Activated B cell treated with CpG ODN at 0.5 μM for 24 hours (primary cell): ENCODE measurements around the gene BABAM2. TPM values are rescaled to one million over a fixed set of nuclear protein-coding genes. Genes with fewer than 3 reads are reported as not detected.

Source experiments
- ATAC-seq: fragments of 200-7000 bp; cut with Tn5 transposase; one replicate; pipeline ENCODE4 v1.10.0; 2021; ENCODE audit warnings: low read depth, mild to moderate bottlenecking, moderate library complexity
- CTCF ChIA-PET: fragments of 350-600 bp; sonication (Branson Sonifier 250); formaldehyde crosslinking; loops from one replicate; lab custom pipeline; 2021; ENCODE audit warnings: antibody characterized with exemption; lab: Charles Lee
- POLR2A ChIA-PET: fragments of 350-600 bp; sonication (Branson Sonifier 250); formaldehyde crosslinking; loops from one replicate; lab custom pipeline; 2021; ENCODE audit warnings: antibody characterized with exemption; lab: Charles Lee
- DNase-seq: peaks from one replicate; pipeline ENCODE4 v3.0.0; 2022
- H3K27ac Mint-ChIP-seq: one replicate; pipeline ENCODE4 v1.8.0; 2020; ENCODE audit warnings: mixed read lengths
- H3K27me3 Mint-ChIP-seq: one replicate; pipeline ENCODE4 v1.8.0; 2021; ENCODE audit warnings: mixed read lengths
- H3K36me3 Mint-ChIP-seq: one replicate; pipeline ENCODE4 v1.8.0; 2021; ENCODE audit warnings: low read depth, mixed read lengths
- H3K4me1 Mint-ChIP-seq: one replicate; pipeline ENCODE4 v1.8.0; 2021; ENCODE audit warnings: mixed read lengths
- H3K4me3 Mint-ChIP-seq: one replicate; pipeline ENCODE4 v1.8.0; 2020; ENCODE audit warnings: mild to moderate bottlenecking, mixed read lengths
- H3K9me3 Mint-ChIP-seq: one replicate; pipeline ENCODE4 v1.8.0; 2020; ENCODE audit warnings: mixed read lengths
- intact Hi-C: fragments of 100-400 bp; cut with micrococcal nuclease; formaldehyde crosslinking; loops from one replicate; pipeline ENCODE4 v1.15.1; 2024
- total RNA-seq: library from RNA; stranded (reverse); gene quantifications from 2 replicates; pipeline ENCODE4 v1.2.3, GENCODE V29; 2022
- TF ChIP-seq, protein P1 (sequence below): fragments of 200-600 bp; IDR thresholded peaks from one replicate; pipeline ENCODE4 v1.8.0; 2022; ENCODE audit warnings: antibody characterized with exemption, mild to moderate bottlenecking

BABAM2 gene
- total RNA-seq, 1 donor from 2014 or later, result 55.6 TPM

DNA sequence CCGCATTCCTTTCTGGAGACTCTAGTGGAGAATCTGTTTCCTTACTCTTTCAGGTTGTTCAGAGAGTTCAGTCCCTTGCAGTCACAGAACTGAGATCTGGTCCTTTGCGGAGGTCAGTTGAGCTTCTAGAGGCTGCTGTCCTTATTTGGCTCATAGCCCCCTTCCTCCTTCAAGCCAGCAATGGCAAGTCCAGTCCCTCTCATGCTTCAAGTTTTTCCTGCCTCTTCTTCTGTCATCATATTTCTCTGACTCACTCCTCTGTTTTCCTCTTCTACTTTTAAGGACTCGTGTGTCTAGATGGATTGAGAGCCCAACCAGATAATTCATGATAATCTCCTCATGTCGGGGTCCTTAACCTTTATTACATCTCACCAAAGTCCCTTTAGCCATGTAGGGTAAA lies 328.6 kb downstream of the BABAM2 start:
- no peak overlapping the region for H3K27ac Mint-ChIP-seq
- H3K4me3 Mint-ChIP-seq, result no peak overlapping the region
- ATAC-seq (no peak), DNase-seq (no peak)
- intact Hi-C loops, result no loop called here
- H3K27me3 Mint-ChIP-seq, result no peaks in the 10 kb centered on the region
- H3K9me3 Mint-ChIP-seq, result no peaks in the 10 kb centered on the region
- H3K36me3 Mint-ChIP-seq, result peaks cover 3% of the 10 kb centered on the region
- ChIA-PET POLR2A (no interaction called here), CTCF (no interaction called here)
- TF ChIP-seq, protein P1, sequence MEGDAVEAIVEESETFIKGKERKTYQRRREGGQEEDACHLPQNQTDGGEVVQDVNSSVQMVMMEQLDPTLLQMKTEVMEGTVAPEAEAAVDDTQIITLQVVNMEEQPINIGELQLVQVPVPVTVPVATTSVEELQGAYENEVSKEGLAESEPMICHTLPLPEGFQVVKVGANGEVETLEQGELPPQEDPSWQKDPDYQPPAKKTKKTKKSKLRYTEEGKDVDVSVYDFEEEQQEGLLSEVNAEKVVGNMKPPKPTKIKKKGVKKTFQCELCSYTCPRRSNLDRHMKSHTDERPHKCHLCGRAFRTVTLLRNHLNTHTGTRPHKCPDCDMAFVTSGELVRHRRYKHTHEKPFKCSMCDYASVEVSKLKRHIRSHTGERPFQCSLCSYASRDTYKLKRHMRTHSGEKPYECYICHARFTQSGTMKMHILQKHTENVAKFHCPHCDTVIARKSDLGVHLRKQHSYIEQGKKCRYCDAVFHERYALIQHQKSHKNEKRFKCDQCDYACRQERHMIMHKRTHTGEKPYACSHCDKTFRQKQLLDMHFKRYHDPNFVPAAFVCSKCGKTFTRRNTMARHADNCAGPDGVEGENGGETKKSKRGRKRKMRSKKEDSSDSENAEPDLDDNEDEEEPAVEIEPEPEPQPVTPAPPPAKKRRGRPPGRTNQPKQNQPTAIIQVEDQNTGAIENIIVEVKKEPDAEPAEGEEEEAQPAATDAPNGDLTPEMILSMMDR, result no peak
- no peaks in the 10 kb centered on the region for H3K4me1 Mint-ChIP-seq

DNA sequence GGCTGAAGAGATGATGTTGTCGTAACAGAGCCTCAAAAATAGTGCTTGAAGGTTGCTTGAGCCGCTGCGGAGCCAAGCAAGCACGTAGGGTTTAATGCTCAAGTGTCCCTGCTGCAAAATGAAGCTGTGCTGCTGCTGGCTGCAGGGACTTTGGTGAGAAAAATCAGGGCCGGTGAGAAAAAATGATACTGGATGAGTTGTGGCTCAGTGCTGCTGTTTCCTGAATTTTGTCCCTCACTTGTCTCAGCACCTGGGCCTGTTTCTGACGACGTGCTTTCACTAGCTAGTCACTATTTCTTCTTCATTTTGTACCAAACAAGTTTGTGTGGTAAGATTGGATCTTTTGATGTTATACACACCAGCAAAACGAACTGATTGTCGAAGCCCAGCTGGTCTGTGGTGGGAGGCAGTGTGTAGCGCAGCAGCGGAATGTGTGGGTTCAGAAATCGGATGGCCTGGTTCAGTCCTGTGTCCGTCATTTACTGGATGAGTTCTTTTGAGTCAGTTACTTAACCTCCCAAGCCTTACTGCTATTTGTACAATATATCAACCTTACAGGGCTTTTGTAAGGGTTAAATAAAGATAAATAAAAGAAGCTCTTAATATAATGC lies 329.3 kb downstream of the BABAM2 start:
- no peak for ATAC-seq
- DNase-seq, result no peak
- Mint-ChIP-seq H3K4me3 (no peak overlapping the region), H3K27me3 (no peaks in the 10 kb centered on the region), H3K9me3 (no peaks in the 10 kb centered on the region), H3K36me3 (no peaks in the 10 kb centered on the region), H3K27ac (no peak overlapping the region), H3K4me1 (no peaks in the 10 kb centered on the region)
- TF ChIP-seq, protein P1, result no peak
- intact Hi-C loops, result no loop called here
- POLR2A ChIA-PET, result no interaction called here
- CTCF ChIA-PET, result no interaction called here

DNA sequence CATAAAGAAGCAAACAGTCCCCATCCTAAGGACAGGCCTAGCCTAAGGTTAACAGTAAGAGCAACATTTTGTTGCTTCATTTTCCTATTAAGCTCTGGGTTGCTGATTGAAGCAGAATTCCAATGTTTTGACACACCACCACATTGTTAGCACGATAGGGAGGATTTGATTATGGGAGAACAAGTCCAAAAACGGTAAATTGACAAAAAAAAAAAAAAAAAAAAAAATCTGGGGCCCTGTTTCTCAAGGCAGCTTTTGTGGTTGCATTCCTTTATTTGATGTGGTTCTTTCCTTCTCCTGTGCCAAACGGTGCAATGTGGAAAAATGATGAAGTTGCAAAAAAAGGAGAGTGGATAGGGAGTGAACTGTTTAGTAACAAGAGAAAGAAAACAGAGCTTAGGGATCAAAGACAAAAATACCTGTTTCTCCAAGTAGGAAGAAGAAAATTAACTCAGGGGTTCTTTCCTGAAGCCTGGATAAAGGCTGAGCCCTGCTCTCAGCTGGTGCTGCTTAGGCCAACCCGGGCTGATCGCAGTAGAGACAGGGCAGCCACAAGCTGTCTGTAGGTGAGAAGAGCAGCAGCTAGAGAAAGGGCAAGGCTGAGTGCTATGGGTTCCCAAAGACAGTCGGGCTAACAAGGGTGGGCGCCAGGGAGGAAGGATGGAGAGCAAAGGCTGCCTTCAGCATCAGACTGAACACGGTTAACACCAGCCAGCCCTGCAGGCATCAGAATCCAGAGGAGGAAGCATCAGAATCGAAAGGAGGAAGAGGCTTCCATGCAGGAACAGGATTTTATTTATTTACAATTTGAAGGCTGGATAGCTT lies 334.3 kb downstream of the BABAM2 start:
- DNase-seq (no peak), ATAC-seq (no peak)
- H3K27me3 Mint-ChIP-seq, result no peaks in the 10 kb centered on the region
- intact Hi-C loops, result no loop called here
- no peaks in the 10 kb centered on the region for H3K4me1 Mint-ChIP-seq
- TF ChIP-seq, protein P1, result no peak
- H3K36me3 Mint-ChIP-seq, result no peaks in the 10 kb centered on the region
- no peak overlapping the region for H3K4me3 Mint-ChIP-seq
- no peak overlapping the region for H3K27ac Mint-ChIP-seq
- ChIA-PET CTCF (no interaction called here), POLR2A (interaction anchor here (0.6 to 0.7 kb wide), 2 partner anchors 12 to 360 kb away, joined by 3 to 8 read pairs; no protein-coding TSS in a partner anchor)
- H3K9me3 Mint-ChIP-seq, result no peaks in the 10 kb centered on the region

DNA sequence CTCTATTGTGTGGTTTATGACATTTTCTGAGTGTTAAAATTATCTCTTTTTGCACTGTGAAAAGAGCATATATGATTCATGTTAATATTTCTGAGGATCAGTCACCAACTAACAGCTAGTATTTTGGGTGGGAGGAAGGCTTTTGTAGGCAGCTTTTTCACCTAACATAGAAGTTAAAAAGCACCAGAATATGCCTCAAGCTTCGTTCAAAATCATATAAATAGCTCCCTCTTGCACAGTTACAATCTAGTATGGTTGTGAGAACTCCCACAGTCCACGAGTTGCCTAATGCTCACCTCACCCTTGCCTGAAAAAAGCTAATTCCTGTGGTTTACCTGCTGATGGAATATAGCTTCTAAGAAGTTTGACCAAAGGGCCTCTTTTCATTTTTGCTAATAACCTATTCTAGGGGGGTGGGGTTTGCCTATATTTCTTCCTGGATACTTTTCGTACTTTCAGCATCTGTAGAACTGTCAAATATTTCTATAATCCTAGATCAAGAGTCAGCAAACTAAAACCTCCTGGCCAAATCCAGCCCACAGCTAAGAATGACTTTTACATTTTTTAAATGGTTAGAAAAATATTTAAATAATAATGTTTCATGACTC lies 335.0 kb downstream of the BABAM2 start:
- no peak for ATAC-seq
- no peaks in the 10 kb centered on the region for H3K4me1 Mint-ChIP-seq
- H3K4me3 Mint-ChIP-seq, result no peak overlapping the region
- H3K27me3 Mint-ChIP-seq, result no peaks in the 10 kb centered on the region
- no peaks in the 10 kb centered on the region for H3K9me3 Mint-ChIP-seq
- DNase-seq, result no peak
- intact Hi-C loops, result no loop called here
- TF ChIP-seq, protein P1, result no peak
- CTCF ChIA-PET, result no interaction called here
- H3K36me3 Mint-ChIP-seq, result no peaks in the 10 kb centered on the region
- POLR2A ChIA-PET, result interaction anchor here (0.6 kb wide), 1 partner anchor 361 kb away, joined by 3 read pairs; no protein-coding TSS in a partner anchor
- H3K27ac Mint-ChIP-seq, result no peak overlapping the region

DNA sequence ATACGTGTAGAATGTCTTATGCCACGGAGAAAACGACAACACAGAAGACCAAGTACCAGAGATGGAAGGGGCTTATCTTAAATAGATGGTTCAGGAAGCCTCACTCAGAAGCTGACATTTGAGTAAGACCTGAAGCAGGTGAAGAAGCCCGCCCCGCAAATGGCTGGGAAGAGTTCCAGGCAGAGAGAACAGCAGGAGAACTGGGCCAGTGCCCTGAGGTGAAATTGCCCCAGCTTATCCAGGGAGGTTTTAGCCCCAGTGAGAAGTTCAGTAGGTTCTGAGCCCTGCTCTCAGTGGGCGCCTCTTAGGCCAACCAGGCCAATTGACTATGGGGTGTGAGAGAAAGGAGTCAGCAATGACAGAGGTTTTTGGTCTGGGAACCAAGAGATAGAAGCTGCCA lies 336.0 kb downstream of the BABAM2 start:
- ATAC-seq, result no peak

More for the DNA sequence above, 336.0 kb downstream of the BABAM2 start:
- peaks cover 2% of the 10 kb centered on the region for H3K36me3 Mint-ChIP-seq
- intact Hi-C loops, result no loop called here
- TF ChIP-seq, protein P1, result no peak
- H3K4me1 Mint-ChIP-seq, result no peaks in the 10 kb centered on the region
- ChIA-PET CTCF (no interaction called here), POLR2A (no interaction called here)
- H3K27ac Mint-ChIP-seq, result no peak overlapping the region
- DNase-seq, result no peak
- H3K4me3 Mint-ChIP-seq, result no peak overlapping the region
- no peaks in the 10 kb centered on the region for H3K27me3 Mint-ChIP-seq
- H3K9me3 Mint-ChIP-seq, result no peaks in the 10 kb centered on the region
